GM19328 (cell line): ENCODE data around the gene SLC46A2.

Source experiments
- ATAC-seq: cut with Tn5 transposase; IDR thresholded peaks from one replicate; pipeline ENCODE4 v1.9.1; 2021; ENCODE audit warnings: mild to moderate bottlenecking, moderate library complexity; ENCODE audit not compliant: unreplicated experiment

The SLC46A2 gene, protein sequence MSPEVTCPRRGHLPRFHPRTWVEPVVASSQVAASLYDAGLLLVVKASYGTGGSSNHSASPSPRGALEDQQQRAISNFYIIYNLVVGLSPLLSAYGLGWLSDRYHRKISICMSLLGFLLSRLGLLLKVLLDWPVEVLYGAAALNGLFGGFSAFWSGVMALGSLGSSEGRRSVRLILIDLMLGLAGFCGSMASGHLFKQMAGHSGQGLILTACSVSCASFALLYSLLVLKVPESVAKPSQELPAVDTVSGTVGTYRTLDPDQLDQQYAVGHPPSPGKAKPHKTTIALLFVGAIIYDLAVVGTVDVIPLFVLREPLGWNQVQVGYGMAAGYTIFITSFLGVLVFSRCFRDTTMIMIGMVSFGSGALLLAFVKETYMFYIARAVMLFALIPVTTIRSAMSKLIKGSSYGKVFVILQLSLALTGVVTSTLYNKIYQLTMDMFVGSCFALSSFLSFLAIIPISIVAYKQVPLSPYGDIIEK

DNA sequence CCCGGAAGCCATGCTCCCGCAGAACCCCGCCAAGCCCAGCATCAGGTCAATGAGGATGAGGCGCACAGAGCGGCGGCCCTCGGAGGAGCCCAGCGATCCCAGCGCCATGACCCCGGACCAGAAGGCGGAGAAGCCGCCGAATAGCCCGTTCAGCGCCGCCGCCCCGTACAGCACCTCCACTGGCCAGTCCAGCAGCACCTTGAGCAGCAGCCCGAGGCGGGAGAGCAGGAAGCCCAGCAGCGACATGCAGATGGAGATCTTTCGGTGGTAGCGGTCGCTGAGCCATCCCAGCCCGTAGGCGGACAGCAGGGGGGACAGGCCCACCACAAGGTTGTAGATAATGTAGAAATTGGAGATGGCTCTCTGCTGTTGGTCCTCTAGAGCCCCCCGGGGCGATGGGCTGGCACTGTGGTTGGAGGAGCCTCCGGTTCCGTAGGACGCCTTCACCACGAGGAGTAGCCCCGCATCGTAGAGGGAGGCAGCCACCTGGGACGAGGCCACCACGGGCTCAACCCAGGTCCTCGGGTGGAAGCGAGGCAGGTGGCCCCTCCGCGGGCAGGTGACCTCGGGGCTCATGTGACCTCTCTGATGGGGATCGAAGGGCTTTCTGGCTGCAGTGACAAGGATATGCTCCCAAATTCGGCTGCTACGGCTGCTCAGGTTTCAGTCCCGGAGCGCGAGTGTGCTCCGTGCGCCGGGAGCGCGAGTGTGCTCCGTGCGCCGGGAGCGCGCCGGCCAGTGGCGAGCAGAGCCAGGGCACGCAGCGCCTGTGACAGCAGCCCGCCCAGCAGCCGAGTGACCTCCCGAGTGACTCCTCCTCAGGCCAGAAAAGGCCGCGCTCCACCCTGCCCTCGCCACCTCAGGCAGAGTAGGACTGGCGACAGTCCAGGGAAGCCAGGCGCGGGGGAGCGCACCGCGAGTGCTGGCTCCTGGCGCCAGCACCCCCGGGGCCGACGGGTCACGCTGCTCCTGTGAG lies at the start of gene SLC46A2:
SLC46A2 (minus strand) TSS at position 771 of the 976 bp plus-strand sequence; CDS start at position 576, 195 bp downstream.
- ATAC-seq, result no peak

DNA sequence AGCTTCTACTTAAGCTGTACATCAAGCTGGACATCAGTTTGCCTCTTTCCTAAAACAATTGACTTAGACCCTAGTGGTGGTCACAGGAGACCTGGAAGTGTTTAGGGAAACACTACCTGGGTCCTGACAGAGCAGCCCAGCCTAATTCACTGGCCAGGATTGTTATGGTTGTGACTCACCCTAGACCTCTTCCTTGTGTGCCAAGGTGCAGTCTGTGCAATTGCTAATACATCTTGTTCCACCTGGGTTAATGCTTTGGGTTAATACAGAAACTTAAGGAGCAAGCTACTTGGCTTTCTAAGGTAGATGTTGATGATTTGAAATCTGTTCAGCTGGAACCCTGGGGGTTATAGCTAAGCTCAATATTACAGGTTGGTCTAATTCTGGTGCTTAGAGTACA lies 48.7 kb upstream of the SLC46A2 start:
- no peak for ATAC-seq

DNA sequence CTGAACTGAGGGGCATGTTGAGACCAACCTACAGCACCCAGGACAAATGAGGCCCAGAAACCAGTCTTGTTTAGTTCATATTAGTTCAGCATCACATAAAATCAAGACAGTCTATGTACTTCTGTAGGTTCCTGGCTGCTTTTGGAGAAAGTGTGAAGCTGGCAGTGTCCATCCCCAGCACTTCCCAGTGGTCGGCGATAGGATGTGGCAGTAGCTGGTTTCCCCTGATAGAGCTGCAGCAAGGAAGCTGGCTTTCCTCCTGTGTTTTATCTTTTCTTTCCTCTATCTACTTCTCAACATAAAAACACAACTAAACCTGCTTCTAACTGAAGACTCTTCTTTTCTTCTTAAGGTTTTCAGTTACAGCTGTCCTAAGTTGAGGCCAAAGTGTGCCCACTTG lies 43.0 kb upstream of the SLC46A2 start:
- no peak for ATAC-seq

DNA sequence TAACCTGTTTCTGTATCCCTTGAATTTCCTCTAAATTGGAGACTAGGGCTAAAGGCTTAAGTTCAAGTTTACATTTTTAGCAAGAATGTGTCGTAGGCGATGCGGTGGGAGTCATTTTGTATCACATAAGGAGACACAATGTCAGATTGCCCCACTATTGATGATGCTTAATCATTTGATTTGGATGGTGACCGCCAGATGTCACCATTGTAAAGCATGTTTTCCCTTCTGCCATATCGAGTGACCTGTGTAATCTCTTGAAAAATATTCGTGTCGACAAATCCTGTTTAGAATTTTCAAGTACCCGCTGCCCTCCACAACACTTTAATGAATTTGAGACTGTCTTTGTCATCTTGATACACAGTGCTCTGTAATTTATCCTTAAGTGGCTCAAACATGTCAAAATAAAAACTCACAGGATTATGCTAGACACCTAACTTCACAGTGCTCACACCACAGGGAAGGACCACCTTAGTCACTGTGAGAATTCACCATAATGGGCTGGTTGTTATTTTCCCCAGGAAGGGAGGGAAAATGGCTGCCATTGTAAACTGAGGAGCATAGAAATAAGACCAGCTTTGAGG lies 34.5 kb upstream of the SLC46A2 start:
- no peak for ATAC-seq

DNA sequence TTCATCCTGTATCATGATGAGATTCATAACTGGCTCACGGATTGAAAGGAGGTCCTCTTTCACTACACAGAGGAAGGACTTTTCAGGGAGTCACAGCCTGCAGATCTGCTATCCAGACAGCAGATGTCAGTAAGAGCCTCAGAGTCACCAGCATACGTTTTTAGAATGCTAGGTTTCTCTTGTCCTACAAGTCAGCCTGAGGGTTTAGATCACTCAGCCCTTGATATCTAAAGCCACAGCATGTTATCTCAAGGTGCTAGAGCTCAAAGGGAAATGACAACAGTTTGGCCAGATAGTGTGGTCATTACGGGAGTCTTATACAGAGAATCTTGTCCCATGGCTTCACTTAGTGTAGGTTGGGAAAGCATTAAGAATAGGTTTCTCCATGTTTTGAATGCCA lies 30.9 kb upstream of the SLC46A2 start:
- peak; percentile 67 for ATAC-seq

DNA sequence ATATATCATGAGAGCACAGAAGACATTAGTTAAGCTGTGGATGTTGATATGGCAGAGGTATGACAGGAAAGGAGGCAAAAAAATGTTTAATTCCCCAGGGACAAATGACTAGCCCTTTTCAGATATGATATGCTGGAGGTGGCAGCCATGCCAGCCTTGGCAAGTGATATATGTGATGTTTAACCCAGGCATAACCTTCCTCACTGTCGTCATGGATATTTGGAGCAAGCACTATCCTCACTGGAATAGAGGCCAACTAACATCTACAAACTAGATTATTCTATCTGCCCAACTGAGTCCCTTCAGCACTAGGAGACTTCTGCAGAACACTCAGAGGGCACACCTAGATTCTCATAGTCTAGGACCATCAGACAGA lies 27.3 kb upstream of the SLC46A2 start:
- ATAC-seq, result no peak

DNA sequence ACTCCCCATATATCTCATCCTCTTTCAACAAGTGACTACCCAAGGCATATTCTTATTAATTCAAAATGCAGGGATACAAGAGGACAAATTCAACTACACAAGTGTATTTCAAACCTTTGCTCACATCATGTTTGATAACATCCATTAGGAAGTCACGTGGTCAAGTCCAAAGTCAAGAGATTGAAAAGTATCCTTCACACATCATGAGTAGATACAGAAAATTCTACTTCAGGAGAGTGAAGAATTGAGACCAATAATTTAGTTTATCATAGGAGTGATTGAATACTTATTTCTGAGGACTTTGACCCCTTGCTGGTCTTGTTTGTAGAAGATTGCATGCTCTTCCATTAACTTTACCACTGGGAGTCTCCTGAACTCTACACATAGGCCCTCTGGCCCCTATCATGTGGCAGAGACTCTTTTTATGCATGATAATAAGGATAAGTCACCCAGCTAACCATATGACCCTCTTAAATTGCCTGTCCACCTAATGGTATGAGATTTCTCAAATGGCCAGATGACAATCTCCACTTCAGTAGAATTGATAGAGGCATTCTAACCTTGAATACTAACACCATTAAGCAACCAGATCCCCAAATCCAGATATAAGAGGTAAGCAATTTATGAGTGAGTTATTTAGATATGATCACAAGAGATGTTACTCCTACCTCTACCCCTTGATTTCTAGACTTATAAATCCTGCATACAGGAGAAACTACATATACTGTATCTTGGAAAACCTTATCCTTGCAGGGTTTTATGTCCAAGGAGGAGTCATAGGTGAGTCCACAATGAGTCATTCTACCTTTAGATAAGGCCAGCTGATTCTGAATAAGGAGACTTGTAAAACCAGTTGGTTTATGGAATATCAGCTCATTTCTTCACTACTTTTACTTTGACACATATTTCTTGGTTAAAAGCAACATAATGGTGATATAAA lies 26.6 kb upstream of the SLC46A2 start:
- no peak for ATAC-seq

DNA sequence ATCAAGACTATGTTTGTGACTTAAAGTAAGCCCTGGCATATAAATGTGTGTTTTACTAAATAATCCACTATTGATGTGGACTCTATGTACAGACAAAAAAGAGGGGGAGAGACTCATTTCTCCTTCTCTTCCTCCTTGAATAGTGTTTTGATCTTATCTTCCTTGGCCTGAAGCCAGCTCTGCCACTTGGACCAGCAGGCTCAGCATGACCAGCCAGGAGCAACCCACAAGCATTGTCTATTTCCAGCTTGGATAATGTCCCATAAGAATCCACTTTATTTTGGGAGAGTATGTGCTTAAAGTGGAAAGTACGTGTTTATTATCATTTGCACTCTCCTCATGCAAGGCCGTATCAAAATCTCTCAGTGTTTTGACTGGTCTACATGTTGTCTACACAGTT lies 23.8 kb upstream of the SLC46A2 start:
- no peak for ATAC-seq

DNA sequence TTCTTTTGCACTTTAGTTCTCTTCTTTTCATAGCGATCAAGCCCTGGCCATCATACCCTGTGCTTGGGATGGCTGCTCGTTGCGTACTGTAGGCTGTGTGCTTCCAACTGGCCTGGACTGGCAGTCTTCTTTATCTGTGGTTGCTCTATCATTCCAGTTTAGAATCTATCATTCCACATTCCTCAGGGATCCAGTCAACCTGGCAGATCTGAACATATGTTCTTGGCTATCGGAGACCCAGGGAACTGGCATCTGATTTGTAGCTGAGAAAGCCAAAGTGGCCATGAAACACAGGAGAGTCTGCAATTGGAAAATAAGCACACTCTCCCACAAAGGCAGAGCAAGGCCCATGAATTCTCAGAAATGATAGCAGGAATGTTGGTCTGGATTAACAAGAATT lies 22.6 kb upstream of the SLC46A2 start:
- ATAC-seq, result no peak

DNA sequence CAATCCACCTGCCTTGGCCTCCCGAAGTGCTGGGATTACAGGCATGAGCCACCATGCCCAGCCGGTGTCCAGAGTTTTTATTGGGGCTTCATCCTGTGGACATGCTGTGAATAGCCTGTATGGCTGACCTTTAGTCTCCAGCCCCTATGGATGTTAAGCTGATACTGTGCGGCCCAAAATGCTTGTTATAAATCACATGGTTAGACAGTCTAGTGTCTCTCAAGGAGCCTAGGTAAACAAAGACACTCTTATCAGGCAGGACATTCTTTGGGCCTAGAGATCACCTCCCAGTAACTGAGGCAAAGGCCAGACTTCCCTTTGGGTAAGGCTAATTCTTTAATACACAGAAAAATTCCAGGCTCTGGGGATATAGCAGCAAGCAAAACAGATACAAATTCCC lies 22.0 kb upstream of the SLC46A2 start:
- ATAC-seq, result no peak

DNA sequence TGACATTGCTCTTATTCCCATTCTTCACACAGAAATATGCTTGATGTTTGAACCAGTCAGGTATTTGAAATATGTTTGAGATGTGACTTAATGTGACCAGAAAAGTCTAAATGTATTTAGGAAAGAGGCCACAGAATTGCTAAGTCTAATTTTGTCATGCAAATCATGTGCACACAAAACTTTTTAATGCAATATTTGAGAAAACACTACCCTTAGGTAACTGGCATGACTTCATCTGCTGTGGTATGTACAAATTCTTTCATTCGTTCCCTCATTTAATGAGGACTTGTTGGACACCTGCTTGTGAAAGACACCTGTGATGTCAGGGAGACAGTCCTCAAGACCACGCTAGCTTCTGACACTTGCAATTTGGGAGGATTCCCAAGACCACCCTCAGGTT lies 21.1 kb upstream of the SLC46A2 start:
- ATAC-seq, result no peak

DNA sequence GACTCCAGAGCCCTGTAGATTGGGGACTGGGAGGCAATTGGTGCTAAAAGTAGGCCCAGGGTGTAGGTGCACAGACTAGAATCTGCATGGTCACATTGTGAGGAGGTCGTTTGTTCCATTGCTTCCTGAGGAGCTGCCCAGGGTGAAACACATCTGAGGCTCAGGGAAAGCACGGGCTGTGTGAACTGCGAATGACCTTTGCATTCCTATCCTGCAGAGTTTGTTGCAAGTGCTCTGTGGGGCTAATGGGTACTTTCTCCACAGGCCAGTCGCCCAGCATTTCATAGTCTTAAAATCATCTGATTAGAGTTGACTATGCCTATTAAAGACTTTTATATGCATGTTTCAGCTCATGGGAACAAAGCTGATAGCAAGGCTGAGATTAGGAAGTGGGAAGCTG lies 14.4 kb upstream of the SLC46A2 start:
- no peak for ATAC-seq

DNA sequence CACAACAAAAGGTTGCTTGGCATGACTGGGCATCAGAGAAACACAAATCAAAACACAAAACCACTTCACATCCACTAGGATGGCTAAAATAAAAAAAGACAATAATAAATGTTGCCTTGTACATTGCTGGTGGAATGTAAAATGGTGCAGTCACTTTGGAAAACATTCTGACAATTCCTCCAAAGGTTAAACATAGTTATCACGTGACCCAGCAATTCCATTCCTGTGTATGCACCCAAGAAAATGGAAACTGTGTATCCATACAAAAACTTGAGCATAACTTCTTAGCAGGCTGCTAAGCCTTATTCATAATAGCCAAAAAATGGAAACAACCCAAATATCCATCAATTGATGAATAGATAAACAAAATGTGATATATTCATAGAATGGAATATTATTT lies 10.2 kb upstream of the SLC46A2 start:
- ATAC-seq, result no peak

DNA sequence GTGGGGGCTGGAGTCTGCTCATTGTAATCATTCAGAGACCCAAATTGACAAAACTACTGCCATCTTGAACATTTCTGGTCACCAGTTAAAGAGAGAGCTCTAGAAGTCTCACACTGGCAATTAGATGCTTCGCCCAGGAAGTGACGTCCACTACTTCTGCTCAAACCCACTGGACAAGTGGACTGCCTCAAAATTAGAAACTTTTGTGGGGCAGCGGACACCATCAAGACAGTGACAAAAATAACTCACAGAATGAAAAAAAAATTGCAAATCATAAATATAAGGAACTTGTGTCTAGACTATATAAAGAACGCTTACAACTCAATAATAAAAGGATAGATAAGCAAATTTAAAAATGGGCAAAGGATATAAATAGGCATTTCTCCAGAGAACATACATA lies 9.8 kb upstream of the SLC46A2 start:
- ATAC-seq, result no peak

DNA sequence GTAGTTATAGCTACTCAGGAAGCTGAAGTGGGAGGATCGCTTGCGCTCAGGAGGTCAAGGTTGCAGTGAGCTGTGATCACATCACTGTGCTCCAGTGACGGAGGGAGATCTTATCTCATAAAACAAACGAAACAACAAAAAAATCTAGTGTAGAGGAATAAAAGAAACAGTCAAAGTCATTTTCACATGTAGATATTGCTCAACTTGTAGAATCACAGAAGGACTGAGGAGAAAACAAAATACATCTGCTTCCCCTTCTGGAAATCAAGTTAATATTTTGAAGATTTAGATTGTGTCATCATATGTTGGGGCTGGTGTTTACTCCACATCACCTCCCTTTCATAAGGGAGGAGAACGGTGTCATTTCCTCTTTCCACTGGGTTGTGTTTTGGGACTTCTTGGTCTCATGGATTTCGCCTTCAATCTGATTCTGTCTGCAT lies 8.2 kb upstream of the SLC46A2 start:
- ATAC-seq, result no peak

DNA sequence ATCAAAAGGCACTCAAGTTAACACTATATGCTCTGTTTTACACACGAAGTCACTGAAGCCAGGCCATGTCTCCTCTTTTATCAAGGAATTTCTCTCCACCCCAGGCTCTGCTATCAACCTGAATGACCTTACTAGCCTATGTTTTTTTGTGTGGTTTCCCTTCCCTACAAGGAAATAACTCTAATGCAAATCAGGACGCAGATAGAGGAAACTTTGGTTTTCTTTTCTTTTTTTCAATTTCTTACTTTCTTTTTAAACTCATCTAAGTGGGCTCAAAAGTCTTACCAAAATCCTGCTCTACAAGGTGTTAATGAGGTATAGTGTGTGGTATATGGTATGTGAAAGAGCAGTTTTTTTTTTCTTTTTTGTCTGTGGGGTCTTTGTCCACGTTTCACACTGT lies 5.5 kb upstream of the SLC46A2 start:
- ATAC-seq, result no peak

DNA sequence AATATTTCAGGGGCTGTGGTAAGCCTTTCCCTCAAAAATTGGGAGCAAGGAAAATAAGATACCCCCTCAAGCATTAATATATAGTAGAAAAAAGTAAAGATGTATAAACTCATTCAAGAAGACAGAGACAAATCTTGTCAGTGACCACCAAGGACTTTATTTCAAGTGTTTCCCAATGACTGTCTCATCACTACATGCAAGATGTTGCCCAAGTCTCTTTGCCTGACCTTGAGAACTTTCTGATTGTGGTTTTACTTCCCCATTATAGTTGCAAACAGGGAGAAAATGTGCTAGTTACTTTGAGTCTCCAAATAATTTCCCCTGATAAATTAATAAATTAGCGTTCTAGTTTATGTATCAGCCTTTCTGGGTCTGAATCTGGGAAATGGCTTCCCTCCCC lies 4.0 kb upstream of the SLC46A2 start:
- no peak for ATAC-seq

DNA sequence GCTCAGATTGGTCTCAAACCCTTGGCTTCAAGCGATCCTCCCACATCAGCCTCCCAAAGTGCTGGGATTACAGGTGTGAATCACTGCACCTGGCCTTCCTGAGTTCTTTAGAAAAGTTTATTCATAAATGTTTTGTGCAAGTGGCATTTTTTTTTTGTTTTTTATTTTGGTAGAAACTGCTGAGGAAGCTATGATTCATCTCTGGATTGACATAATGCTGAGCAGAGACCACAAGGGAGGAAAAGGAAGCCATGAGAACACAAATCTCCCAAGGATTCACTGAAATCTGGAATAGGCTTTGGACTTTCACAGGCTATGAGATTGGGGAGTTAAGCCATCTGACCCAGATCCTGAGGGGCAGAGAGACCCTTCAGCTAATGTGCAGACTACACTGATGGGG lies 3.4 kb upstream of the SLC46A2 start:
- ATAC-seq, result no peak

DNA sequence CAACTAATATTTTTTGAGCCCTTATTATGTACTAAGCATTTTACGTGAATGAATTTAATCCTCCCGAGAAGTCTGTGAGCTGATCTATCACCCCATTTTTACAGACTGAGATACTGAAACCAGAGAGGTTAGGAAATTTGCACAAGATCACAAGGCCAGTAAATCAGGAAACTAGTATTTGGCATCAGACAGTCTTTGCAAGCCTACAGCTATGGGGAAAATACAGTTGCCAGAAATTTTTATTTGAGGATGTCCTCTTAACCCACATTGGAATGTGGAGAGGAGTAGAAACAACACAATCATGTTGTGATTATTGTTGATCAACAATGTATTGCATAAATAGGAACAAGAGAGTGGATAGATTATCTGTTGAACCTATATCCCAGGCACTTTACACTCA lies 2.3 kb upstream of the SLC46A2 start:
- no peak for ATAC-seq

DNA sequence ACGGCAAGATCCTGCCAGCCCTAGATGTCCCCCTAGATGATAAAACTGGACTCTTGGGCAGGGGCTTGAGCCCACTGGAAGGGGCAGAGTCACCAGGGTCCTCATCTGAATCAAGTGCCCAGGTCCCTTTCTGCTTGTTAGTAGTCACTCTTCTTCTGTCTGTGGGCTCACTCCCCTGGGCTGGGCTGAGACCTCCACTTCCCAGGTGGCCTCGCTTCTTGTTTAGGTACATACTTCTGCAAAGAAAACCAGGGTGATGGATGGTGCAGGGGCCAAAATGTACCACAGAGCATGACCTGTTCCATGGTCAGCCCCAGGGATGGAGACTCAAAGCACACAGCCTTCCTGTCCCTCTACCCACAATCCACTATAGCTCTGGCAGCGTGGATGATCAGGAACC lies 845 bp upstream of the SLC46A2 start:
- ATAC-seq, result no peak
